Fibroblast of peridontal ligament (primary cell): ENCODE data around the gene PARM1.
"Not testable (repeated sequence)": the region's sequence is repeated elsewhere in the genome, so short reads cannot be mapped to it uniquely, and the experiment has no call there.

Experiments
- DNase-seq: peaks from one replicate; pipeline ENCODE4 v3.0.0-alpha.2; 2010; ENCODE audit errors: extremely low read depth

Gene PARM1

DNA sequence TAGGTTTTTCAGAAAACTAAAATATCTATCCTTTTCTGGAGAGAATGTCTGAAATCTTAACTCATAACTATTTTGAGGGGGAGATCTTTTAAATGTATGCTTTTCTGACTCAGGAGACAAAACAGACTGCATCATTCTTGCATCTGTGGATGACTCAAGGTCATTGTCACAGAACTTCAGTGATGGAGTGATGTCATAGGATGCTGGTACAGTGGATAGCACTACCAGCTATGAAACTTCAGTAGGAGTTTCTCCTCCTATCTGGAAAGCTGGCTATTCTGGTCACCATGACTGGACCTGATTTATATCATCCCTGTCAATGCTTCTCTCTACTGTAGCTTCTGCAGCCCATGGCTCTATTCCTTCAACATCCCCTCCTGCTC, 50.3 kb downstream of the PARM1 start:
- no peak for DNase-seq

DNA sequence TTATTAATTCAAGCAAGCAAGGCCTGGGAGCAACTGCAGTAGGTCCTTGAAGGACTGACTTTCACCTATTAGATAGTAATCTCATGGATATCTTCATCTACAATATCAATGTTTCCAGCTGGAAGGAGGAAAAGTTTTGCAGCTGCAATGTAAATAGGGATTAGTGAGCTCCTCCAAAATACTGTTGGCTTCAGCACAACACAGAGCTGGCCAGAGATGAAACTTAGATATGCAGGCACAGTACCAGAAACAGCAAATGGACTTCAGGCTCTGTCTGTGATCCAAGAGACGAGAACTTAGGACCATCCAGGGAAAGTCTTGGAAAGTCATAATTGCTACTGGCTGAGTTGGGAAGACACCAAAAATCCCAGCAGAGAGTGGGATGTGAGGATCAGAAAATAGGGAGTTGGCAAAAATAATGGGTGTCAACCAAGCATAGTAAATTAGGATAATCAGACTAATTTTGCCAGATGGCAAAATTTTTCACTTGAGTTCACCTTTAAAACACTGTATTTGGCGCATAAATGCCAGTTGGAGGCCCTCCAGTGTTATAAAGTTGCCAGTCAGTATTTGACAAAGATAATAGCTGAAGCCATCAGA, 57.5 kb downstream of the PARM1 start:
- no peak for DNase-seq

DNA sequence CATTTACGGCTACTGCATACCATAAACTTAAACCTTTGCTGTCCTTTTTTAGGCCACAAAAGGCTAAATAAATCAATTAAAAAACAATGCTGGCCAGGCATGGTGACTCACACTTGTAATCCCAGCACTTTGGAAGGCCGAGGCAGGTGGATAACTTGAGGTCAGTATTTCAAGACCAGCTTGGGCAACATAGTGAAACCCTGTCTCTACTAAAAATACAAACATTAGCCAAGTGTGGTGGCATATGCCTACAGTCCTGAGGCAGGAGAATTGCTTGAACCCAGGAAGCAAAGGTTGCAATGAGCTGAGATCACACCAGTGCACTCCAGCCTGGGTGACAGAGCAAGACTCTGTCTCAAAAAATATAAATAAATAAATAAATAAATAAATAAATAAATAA, 61.5 kb downstream of the PARM1 start:
- not testable (repeated sequence) for DNase-seq

DNA sequence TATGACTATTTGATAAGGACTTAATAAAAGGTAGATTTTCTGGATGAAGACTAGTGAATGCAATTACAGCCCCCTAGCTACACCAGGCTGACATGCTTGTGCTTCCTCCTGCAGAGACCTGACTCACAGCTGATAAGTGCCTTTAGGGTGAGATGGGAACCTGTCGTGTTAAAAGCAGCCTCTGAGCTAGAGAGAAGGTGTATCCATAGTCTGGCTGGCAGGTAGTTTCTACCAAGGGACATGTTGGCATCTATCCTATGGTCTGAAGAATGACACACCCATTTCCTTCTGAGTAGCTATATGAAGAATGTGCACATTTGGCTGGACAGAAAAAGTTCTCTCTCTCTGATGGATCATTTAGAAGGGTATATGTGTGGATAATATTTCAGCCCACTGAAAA, 64.1 kb downstream of the PARM1 start:
- no peak for DNase-seq

DNA sequence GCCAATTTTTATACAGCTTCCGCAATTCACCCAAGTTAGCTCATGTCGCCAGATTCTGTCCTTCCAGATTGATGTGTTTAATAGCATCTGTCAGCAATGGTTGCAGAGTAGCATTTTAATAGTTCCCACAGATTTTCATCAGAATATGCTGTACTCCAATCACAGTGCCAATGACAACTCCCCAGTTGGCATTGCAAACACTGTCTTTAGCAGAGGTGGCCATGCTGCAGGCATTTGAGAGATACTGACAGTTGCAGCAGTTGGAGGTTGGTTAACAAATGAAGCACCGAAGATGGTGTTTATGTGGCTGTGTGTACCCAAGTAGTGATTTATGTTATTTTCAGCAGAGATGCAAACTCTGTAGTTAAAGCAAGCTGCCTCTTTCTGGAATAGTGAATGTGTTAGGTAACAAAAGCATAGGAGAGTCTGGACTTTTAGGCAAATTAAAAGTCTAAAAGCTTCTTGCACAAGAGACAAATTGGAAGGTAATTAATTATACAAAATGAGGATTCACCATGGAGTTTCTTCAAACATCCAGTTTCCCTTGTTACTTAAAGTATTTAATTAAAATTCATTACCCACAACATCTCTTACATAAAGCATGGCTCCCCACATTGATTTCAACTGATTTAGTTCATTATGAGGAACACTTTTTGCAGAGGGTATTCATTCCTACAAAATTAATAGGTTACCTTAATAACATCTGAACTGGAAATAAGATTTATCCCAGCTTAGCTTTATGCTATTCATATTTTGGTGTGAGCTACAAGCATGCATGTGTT, 65.2 kb downstream of the PARM1 start:
- DNase-seq = no peak

DNA sequence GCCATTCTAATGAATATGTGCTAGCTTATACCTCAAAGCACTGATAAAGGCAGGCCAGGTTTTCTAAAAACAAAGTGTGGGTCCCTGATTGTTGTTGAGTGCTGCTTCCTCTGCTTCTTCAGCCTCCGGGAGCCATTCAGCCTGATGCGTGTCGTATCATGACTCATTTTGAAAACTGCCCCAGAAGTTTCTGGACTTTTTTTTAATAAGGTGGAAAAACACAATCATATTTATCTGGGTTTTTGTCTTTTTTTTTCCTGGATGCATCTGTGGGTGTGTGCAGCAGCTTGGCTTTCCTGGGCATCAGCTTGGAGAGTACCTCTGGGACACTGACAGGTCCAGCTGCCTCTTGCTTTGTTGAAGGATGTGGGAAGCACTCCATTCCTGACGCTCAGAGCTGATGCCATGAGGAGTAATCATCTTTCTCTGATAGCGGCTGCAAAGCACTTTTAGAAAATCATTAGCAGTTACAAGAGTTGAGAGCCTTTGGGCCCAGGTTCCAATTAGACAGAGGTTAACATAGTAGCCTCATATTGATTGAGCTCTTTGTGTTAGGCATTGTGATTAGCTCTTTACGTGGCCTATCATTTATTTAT, 66.9 kb downstream of the PARM1 start:
- DNase-seq = no peak

DNA sequence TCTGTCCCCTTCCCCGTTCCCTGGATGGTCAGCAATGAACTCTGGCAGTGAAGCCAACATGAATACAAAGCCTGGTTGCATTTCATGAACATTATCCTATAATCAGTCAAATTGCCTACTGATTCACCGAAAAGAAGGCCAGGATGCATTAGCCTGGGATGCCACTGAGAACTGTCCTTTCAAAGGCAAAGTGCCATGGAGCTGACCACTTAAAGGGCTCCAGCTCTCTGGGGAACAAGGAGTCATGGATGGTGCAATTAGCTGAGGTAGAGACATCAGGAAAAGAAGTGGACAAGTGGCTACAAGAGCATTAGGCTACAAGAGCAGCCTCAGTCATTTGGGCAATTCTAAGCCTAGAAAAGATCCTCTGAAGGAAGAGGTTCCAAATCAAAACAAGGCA, 69.0 kb downstream of the PARM1 start:
- DNase-seq = no peak

DNA sequence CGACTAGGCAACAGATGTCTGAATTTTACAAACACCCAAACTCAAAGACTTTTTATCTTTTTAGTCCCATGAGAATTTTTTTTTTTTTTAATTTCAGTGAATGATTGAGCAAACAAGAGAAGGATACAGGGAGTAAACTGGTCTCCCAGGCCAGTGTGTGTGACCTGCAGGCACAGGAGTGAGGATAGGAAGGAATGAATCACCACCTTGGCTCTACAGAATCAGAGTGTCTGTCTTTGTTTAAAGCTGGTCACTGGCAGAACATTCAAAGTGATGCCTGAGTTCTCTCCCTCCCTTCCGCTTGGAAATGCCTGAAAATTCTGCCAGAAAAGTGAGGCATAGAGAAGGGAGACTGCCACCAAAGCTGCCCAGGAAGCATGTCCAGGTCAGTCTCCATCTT, 69.5 kb downstream of the PARM1 start:
- no peak for DNase-seq

DNA sequence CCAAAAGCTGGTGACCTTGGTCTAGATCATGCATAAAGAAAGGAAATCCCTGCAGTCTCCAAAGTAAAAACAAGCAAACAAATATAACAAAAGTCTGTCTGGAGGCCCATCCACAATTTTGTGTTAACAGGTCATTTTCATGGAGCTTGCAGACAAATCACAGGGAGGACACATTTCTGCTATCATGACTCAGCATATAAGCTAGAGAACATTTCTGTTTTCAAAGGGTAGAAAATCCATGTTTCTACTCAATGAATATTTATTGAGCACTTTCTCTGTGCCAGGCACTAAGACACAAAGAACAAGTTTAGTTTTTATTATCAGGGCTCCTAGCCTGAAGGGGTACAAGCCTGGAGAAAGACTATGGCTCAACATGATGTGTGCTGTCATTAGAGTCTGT, 71.1 kb downstream of the PARM1 start:
- no peak for DNase-seq

DNA sequence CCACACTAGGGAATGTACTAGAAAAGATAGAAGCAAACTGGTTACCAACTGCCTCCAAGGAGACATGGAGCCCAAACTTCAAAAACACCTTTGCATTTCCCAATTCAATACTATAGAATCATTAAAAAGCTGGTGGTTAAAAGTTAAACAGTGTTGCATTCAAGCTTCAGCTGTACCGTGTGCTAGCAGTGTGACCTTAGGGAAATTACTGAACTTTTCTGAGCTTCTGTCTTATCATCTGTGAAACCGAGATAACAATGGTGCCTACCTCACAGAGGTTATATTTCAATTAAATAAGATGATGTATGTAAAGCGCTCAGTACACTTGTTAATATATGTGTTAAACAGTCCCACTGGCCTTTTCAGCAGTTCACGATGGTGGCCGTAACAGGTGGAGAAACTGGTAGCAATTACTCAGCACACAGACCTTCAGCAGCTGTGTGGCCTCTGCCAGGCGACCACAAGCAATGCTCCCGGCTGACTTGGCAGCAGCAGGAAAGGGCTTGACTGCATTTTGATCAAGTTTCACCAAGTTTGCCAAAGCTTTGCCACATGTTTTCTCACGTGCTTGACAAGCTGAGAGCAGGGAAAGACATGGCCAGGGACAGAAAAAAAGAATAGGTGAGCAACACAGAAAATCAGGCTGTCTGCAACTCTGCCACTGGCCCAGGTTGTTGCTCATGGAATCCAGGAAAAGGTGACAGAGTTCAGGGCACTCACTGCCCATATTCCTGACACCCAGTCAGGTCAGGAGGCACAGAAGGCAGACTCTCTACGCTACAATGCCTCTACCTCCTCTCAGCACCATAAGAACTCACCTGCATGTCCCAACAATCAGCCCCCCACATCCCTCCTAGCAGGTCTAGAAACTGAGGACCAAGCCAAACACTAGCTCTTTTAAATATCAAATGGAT, 72.1 kb downstream of the PARM1 start:
- no peak for DNase-seq

DNA sequence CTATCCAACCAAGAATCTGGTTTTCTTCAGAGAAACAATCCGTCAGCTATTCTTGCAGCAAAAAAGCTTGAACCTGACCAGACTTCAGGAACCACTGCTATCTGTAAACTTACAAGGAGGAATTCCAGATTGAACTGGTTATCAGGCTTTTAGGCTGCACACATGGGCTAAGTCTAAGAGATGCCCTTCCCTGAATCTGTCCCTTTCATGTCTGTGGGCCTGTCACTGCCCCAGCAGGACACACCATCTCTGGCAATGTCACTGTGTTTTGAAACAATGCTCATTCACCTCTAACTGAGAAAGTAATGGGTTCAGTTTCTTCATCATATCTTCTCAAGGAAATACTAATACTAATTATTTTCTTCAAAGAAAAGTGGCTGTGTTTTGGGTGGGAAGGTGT, 72.8 kb downstream of the PARM1 start:
- no peak for DNase-seq

DNA sequence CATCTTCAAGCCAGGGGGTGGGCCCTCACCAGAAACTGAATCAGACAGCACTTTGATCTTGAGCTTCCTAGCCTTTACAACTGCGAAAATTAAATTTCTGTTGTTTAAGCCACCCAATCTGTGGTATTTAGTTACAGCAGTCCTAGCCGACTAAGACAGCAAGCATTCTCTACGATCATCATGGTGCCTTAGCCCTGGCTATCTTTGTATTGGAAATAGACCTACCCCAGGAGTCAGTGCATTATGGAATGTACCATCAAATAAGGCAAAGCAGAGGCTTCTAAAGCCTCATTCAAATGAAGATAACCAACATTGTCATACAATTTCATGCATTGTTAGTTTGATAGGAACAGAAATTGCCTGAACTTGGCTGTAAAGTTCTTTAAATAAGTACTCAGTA, 75.0 kb downstream of the PARM1 start:
- no peak for DNase-seq

DNA sequence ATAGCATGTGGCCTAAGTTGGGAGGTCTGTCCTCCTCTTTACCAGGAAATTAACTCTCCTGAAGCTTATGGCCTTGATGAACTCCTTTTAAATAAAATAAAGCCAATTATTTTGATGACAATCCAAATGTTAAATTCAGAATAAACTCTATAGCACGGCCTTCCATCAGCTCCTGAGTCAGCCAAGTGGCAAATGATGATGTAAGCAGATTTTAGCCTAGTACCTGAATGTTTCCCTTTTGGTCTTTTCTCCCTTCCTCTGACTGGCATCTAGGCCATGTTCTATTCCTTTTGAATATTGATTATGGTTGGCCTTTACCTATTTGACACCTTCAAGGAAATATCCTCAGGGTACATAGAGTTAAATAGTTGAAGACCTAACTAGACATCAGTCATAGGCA, 76.2 kb downstream of the PARM1 start:
- no peak for DNase-seq

DNA sequence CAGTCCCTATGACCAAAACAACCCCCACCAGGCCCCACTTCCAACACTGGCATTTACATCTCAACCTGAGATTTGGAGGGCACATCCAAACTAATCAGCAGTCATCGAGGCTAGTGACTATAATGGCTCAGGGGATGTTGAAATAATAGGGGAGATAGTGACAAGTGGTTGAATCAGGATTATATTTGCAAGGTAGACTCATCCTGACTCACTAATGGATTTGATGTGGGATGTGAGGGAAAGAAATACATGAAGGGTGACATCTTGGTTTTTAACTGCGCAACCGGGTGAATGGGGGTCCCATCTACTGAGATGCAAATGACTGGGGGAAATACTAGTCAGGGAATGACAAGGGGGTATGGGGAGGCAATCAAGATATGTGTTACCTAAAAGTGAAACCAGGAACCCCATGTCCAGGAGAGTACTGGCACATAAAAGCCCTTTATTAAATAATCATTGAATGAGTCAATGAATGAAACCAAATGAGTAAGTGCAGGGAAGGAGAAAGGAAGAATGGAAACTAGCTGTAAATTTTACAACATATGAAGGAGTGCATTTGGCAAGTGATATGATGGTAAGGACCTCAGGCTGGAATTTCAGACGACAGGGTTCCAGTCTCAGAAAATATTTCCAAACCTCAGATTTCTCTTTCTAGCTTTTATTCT, 78.3 kb downstream of the PARM1 start:
- DNase-seq = no peak

DNA sequence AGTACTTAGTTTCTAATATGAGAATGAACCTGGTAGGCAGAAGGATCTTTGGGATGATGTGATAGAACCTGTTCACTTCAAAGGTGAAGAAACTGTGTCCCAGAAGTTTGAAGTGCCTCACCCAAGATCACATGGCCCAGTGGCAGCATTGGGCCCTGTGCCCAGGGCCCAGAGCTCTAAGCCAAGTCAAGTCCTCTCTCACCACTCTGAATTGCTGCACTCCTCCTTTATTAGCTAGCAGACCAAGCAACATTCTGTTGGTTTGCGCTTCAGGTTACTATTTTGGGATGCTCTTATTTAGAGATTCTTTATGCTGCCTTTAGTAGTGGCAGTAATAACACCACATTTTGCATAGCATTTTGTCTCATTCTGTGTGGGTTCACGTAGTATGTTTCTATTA, 82.7 kb downstream of the PARM1 start:
- no peak for DNase-seq

DNA sequence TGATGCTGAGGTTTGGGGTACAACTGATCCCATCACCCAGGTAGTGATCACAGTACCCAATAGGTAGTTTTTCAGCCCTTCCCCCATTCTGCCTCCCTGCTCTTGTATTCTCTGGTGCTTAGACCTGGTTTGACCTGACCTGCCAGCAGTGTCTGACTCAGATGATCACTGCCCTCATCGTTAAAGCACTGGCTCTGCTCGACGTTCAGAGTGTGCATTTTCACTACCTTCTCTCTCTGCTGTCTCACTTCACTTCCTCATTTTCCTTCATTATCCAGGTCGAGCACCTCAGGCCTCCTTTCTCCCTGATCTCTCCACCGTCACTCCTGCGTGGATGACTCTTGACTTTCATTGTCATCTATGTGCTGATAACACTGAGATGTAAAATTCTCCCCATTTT, 83.6 kb downstream of the PARM1 start:
- no peak for DNase-seq

DNA sequence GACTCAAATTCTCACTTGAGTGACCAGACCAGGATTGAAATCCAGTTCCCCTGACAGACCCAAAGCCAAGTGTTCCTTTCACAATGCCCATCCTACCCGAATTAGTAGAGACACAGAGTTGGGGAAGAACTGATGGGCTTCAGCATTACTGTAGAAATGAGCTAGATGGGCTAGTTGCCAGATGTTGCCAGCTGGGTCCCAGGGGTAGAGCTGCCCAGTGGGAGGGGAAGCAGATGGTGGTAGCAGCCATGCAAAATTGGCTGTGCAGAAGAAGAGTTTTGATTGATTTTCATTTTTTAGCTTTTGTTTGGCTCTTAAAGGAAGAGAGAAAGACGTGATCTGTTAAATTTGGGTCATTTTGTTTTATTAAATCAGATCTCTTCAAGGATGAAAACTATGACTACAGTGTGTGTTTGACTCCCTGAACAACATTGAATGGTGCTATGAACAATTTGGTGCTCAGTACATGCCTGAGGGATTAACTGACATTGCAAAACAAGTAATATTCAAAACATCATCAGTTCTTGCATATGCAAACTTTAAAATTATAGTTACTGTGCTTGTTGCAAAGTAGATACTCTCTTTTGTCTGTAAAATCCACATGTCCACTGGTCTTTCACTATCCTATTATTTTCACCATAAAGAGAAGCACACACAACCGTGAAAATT, 86.0 kb downstream of the PARM1 start:
- no peak for DNase-seq

DNA sequence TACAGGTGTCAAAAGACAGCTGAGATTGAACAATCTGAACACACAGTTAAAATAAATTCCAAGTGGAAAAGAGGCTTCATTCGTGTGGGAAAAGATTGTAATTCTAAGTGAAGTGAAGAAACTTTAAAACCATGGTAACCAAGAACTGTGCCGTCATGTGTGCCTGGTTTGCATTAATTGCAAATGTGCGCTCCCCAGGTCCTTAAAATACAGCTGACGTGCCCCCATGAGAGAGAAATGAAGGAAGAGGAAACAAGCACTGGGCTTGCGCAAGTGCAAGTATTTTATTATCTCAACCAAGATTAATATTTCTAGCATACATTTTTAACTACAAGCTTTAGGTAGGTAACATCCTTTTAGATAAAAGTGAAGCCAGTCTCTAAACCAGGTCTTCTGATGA, 92.5 kb downstream of the PARM1 start:
- no peak for DNase-seq

DNA sequence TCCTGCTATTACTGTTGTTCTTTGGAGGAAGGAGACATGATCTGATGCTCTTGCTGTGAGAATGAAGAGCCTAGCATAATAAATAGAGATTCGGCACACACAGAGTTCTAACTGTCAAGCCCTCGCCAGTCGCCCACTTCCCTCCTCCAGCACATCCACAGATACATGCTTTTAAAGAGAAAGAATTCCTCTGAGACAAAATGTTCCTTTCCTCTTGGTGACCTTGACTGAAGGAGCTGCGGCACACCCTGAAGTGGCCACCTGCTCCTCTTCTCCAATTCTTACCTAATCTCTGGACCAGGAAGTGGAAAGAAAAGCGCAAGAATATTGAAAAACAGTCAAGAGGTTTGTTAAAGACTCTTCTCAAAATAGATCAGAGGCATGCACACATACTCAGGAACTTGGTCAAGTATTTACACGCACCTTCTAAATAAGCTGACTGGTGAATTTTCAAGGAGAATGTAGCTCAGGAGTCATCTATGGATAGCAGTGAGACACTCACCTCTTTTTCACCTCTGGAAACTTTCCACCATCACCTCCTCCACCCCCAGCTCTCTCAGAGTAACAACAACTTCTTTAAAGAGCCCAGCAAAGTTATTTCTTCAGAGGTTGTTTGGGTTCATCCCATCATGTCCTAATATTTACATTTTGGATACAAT, 95.4 kb downstream of the PARM1 start:
- no peak for DNase-seq

DNA sequence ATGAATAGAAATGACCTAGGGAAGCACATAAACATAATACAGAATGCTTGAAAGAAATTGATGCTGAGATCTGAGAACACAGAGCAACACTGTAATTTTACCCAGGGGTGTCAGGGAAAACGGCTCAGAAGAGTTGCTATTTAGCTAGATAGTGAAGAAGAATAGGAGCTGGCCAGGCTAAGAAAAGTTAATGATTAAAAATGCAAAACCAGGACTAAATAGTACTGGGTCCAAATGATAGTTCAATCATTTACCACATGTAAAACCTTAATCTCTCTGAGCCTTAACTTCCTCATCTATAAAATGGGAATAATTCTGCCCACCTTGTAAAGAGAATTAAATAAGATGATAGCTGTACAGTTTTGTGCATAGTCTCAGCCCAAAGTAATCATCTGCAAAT, 97.1 kb downstream of the PARM1 start:
- no peak for DNase-seq
